Liver (tissue), 9 donors: Measurements from ENCODE around the gene PDLIM5. TPM values are rescaled to one million over a fixed set of nuclear protein-coding genes. Genes with fewer than 3 reads are reported as not detected.
A peak's percentile ranks its signal among the peaks of the same experiment; 100 is the strongest.

Experiments used
- DNase-seq: peaks from one replicate; pipeline ENCODE4 v3.0.0-alpha.2; 2017; ENCODE audit warnings: low spot score
- H3K27ac ChIP-seq, 2 donors: one replicate each; pipeline ENCODE4 v1.7.0; 2013; ENCODE audit warnings: inconsistent platforms in 2 of 2, low read length in 2 of 2, control low read depth in 1 of 2, low read depth in 1 of 2, mild to moderate bottlenecking in 1 of 2
- H3K27me3 ChIP-seq, 4 donors: one replicate each; pipeline versions ENCODE4 v1.6.1 to v1.7.0; 2013; ENCODE audit warnings: low read length in 3 of 4, inconsistent platforms in 1 of 4, mild to moderate bottlenecking in 1 of 4, moderate library complexity in 1 of 4; ENCODE audit not compliant: control insufficient read depth in 4 of 4, insufficient read depth in 4 of 4
- H3K36me3 ChIP-seq, 4 donors: one replicate each; pipeline versions ENCODE4 v1.6.1 to v1.7.0; 2013; ENCODE audit warnings: low read length in 3 of 4, mild to moderate bottlenecking in 3 of 4, low read depth in 1 of 4, moderate library complexity in 1 of 4; ENCODE audit not compliant: control insufficient read depth in 4 of 4, insufficient read depth in 3 of 4
- H3K4me1 ChIP-seq, 4 donors: one replicate each; pipeline versions ENCODE4 v1.6.1 to v1.7.0; 2013; ENCODE audit warnings: low read length in 3 of 4, mild to moderate bottlenecking in 3 of 4, moderate library complexity in 1 of 4; ENCODE audit not compliant: control insufficient read depth in 4 of 4, insufficient read depth in 4 of 4
- H3K4me3 ChIP-seq, 3 donors: one replicate each; pipeline versions ENCODE4 v1.6.1 to v1.7.0; 2013; ENCODE audit warnings: low read length in 3 of 3, control low read depth in 1 of 3, low read depth in 1 of 3, mild to moderate bottlenecking in 1 of 3
- H3K9ac ChIP-seq, 2 donors: one replicate each; pipeline ENCODE4 v1.7.0; 2013; ENCODE audit warnings: low read length in 2 of 2, mild to moderate bottlenecking in 2 of 2, moderate library complexity in 2 of 2, control low read depth in 1 of 2, low read depth in 1 of 2
- H3K9me3 ChIP-seq, 4 donors: one replicate each; pipeline versions ENCODE4 v1.6.1 to v1.7.0; 2013; ENCODE audit warnings: low read length in 3 of 4; ENCODE audit not compliant: control insufficient read depth in 4 of 4
- ATF3 ChIP-seq: IDR thresholded peaks from 2 replicates; pipeline ENCODE4 v1.6.1; 2016; ENCODE audit warnings: antibody characterized with exemption
- CTCF ChIP-seq: fragments of 150-350 bp; IDR thresholded peaks from 2 replicates; pipeline ENCODE4 v1.5.1; 2017; ENCODE audit warnings: improper control_type of control experiment, low read depth, low read length; ENCODE audit not compliant: missing input control
- EGR1 ChIP-seq, 2 donors: IDR thresholded peaks; 2 replicates each; pipeline ENCODE4 v1.6.1; 2016 to 2018; ENCODE audit warnings: antibody characterized with exemption in 2 of 2, low read depth in 2 of 2
- FOXA1 ChIP-seq: IDR thresholded peaks from 2 replicates; pipeline ENCODE4 v1.6.1; 2016; ENCODE audit warnings: antibody characterized with exemption
- FOXA2 ChIP-seq: IDR thresholded peaks from 2 replicates; pipeline ENCODE4 v1.6.1; 2016; ENCODE audit warnings: antibody characterized with exemption
- GABPA ChIP-seq, 2 donors: IDR thresholded peaks in 1 of 2; conservative IDR thresholded peaks in 1 of 2; 2 replicates each; pipeline ENCODE4 v1.6.1; 2016; ENCODE audit warnings: antibody characterized with exemption in 2 of 2, mild to moderate bottlenecking in 1 of 2, moderate library complexity in 1 of 2
- HNF4A ChIP-seq, 2 donors: conservative IDR thresholded peaks; 2 replicates each; pipeline ENCODE4 v1.6.1; 2016; ENCODE audit warnings: antibody characterized with exemption in 2 of 2, mild to moderate bottlenecking in 2 of 2
- HNF4G ChIP-seq: IDR thresholded peaks from 2 replicates; pipeline ENCODE4 v1.6.1; 2016; ENCODE audit warnings: antibody characterized with exemption
- JUND ChIP-seq, 2 donors: IDR thresholded peaks; 2 replicates each; pipeline ENCODE4 v1.6.1; 2016; ENCODE audit warnings: antibody characterized with exemption in 2 of 2
- NR2F2 ChIP-seq: IDR thresholded peaks from 2 replicates; pipeline ENCODE4 v1.6.1; 2016; ENCODE audit warnings: antibody characterized with exemption
- RAD21 ChIP-seq, 2 donors: IDR thresholded peaks; 2 replicates each; pipeline ENCODE4 v1.6.1; 2016; ENCODE audit warnings: antibody characterized with exemption in 2 of 2, mild to moderate bottlenecking in 2 of 2
- RXRA ChIP-seq, 2 donors: IDR thresholded peaks; 2 replicates each; pipeline ENCODE4 v1.6.1; 2017 to 2018; ENCODE audit warnings: antibody characterized with exemption in 2 of 2, mild to moderate bottlenecking in 1 of 2
- SP1 ChIP-seq: IDR thresholded peaks from 2 replicates; pipeline ENCODE4 v1.6.1; 2018; ENCODE audit warnings: antibody characterized with exemption, mild to moderate bottlenecking
- TAF1 ChIP-seq: conservative IDR thresholded peaks from 2 replicates; pipeline ENCODE4 v1.6.1; 2016; ENCODE audit warnings: antibody characterized with exemption, mild to moderate bottlenecking
- YY1 ChIP-seq: IDR thresholded peaks from 2 replicates; pipeline ENCODE4 v1.6.1; 2016; ENCODE audit warnings: antibody characterized with exemption, mild to moderate bottlenecking
- ZBTB33 ChIP-seq: IDR thresholded peaks from 2 replicates; pipeline ENCODE4 v1.6.1; 2016; ENCODE audit warnings: antibody characterized with exemption
- WGBS: extraction: QIAGEN DNeasy Blood & Tissue Kit; methylation state at CpG from one replicate; pipeline ENCODE4 v1.1.7; 2013; 5-methylcytosine and 5-hydroxymethylcytosine counted together
- polyA plus RNA-seq, 2 donors: library from polyadenylated mRNA; stranded (reverse) in 1 of 2; unstranded in 1 of 2; fragments of 200-250 nt in 1 of 2; fragments of >200 nt in 1 of 2; fragmentation: Nextera tagmentation in 1 of 2; extraction: Ambion mirVana in 1 of 2; gene quantifications; one replicate each; pipeline versions ENCODE4 v1.2.1 to v1.2.3, GENCODE V29; 2013 to 2015
- total RNA-seq, 2 donors: library from RNA; depleted of rRNA; stranded (reverse); fragments of >200 nt; gene quantifications; one replicate each; pipeline ENCODE4 v1.2.3, GENCODE V29; 2014
- TF ChIP-seq, protein P1 (sequence below): IDR thresholded peaks from 2 replicates; pipeline ENCODE4 v1.6.1; 2016; ENCODE audit warnings: antibody characterized with exemption
- TF ChIP-seq, protein P2 (sequence below): IDR thresholded peaks from 2 replicates; pipeline ENCODE4 v1.6.1; 2016; ENCODE audit warnings: antibody characterized with exemption, mild to moderate bottlenecking
- donor health status: healthy.
- donor health status: healthy.
- donor health status: healthy.
- donor health status: healthy.
- donor health status: healthy.

The PDLIM5 gene
- total and polyA plus RNA-seq, 4 donors, result 19.1 to 114 (median 67.8) TPM

DNA sequence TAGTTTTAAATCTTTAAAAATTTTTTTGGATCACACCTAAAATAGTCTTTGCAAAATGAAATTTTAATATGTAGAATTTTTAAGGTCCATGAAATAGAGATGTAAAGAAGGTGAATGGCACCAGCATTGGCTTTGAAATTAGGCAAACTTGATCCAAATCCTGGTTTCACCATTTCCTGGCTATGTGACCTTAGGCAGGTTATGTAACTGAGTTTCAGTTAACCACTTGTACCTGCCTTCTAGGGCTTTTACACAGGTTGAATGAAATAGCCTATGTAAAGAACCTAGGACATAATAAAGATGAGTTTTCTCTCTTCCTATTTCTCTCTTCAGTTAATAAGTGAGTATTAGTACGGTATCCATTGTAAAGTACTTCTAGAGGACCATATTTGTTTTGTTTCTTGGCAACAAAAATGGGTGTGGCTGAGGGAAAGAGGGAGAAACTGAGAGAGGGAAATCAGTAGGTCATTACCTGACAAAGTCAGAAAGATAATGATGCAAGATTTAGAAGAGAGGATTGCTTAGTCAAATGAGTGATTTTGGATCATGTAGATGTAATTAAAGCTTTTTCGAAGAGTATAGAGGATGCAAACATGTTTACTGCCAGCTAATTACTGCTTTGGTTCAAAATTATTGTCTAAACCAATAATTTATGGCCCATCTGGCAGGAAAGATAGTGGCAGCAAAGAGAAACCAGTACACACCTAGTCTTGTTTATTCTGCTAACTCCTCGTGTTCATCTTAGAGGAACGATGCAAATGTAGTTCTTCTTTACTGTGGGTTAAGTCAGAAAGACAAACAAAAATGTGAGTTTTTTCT lies 81.9 kb downstream of the PDLIM5 start:
- H3K36me3 ChIP-seq, result no peaks in the 10 kb centered on the region
- no peaks in the 10 kb centered on the region for H3K9me3 ChIP-seq
- H3K4me3 ChIP-seq, result no peak overlapping the region
- no peak overlapping the region for H3K27ac ChIP-seq
- H3K9ac ChIP-seq, result no peak overlapping the region
- 80% methylated on average over 4 of the region's 4 CpGs for WGBS
- peaks cover 7 to 28% (median 17%) of the 10 kb centered on the region in 4 donors for H3K4me1 ChIP-seq
- no peaks in the 10 kb centered on the region for H3K27me3 ChIP-seq
- no peak for TF ChIP-seq CTCF
- TF ChIP-seq ZBTB33, result no peak
- no peak for TF ChIP-seq ATF3
- no peak for TF ChIP-seq FOXA1
- TF ChIP-seq RAD21 (IDR thresholded peaks at IDR 0.05), result no peak
- TF ChIP-seq NR2F2, result no peak
- TF ChIP-seq SP1, result no peak
- TF ChIP-seq, protein P1, sequence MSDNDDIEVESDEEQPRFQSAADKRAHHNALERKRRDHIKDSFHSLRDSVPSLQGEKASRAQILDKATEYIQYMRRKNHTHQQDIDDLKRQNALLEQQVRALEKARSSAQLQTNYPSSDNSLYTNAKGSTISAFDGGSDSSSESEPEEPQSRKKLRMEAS, result no peak
- TF ChIP-seq HNF4A (conservative IDR thresholded peaks at IDR 0.05), result peak; percentile 18 to 33
- TF ChIP-seq, protein P2, sequence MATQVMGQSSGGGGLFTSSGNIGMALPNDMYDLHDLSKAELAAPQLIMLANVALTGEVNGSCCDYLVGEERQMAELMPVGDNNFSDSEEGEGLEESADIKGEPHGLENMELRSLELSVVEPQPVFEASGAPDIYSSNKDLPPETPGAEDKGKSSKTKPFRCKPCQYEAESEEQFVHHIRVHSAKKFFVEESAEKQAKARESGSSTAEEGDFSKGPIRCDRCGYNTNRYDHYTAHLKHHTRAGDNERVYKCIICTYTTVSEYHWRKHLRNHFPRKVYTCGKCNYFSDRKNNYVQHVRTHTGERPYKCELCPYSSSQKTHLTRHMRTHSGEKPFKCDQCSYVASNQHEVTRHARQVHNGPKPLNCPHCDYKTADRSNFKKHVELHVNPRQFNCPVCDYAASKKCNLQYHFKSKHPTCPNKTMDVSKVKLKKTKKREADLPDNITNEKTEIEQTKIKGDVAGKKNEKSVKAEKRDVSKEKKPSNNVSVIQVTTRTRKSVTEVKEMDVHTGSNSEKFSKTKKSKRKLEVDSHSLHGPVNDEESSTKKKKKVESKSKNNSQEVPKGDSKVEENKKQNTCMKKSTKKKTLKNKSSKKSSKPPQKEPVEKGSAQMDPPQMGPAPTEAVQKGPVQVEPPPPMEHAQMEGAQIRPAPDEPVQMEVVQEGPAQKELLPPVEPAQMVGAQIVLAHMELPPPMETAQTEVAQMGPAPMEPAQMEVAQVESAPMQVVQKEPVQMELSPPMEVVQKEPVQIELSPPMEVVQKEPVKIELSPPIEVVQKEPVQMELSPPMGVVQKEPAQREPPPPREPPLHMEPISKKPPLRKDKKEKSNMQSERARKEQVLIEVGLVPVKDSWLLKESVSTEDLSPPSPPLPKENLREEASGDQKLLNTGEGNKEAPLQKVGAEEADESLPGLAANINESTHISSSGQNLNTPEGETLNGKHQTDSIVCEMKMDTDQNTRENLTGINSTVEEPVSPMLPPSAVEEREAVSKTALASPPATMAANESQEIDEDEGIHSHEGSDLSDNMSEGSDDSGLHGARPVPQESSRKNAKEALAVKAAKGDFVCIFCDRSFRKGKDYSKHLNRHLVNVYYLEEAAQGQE, result no peak
- peak; percentile 23 to 37 for TF ChIP-seq RXRA (IDR thresholded peaks at IDR 0.05)
- no peak for TF ChIP-seq HNF4G
- no peak for TF ChIP-seq GABPA (IDR thresholded peaks at IDR 0.05 in 1 of 2, conservative IDR thresholded peaks at IDR 0.05 in 1 of 2)
- no peak for TF ChIP-seq FOXA2
- TF ChIP-seq TAF1, result no peak
- peak; percentile 50 for TF ChIP-seq YY1
- no peak for TF ChIP-seq EGR1 (IDR thresholded peaks at IDR 0.05; ENCODE audit: low read depth in 2 of 2)
- no peak for TF ChIP-seq JUND (IDR thresholded peaks at IDR 0.05)
- DNase-seq, result no peak
